Measurements from ENCODE around the gene NUP153. TPM values are rescaled to one million over a fixed set of nuclear protein-coding genes. Genes with fewer than 3 reads are reported as not detected.

NUP153 gene
- total RNA-seq, 1 donor from 2014 or later = 34.6 TPM

GRCh38 chr6:17577059-17577458 lies 129.7 kb downstream of the NUP153 start:
- TF ChIP-seq CTCF (IDR thresholded peaks at IDR 0.05) = no peak
- Mint-ChIP-seq H3K27ac (ENCODE audit: unreplicated experiment) (no peak overlapping the region), H3K9me3 (ENCODE audit: unreplicated experiment) (peaks cover 12% of the 10 kb centered on the region), H3K4me3 (ENCODE audit: unreplicated experiment) (no peak overlapping the region), H3K36me3 (ENCODE audit: unreplicated experiment) (peaks cover 5% of the 10 kb centered on the region), H3K27me3 (ENCODE audit: unreplicated experiment) (no peaks in the 10 kb centered on the region), H3K4me1 (ENCODE audit: unreplicated experiment) (no peaks in the 10 kb centered on the region)
- no peak for DNase-seq (ENCODE audit: extremely low spot score, unreplicated experiment)

- no peak overlapping the region for H3K4me3 Mint-ChIP-seq (ENCODE audit: unreplicated experiment)
- no peak overlapping the region for H3K27ac Mint-ChIP-seq (ENCODE audit: unreplicated experiment)
- no peak for TF ChIP-seq CTCF (IDR thresholded peaks at IDR 0.05)
- peaks cover 12% of the 10 kb centered on the region for H3K9me3 Mint-ChIP-seq (ENCODE audit: unreplicated experiment)
- H3K4me1 Mint-ChIP-seq (ENCODE audit: unreplicated experiment) = no peaks in the 10 kb centered on the region
- H3K27me3 Mint-ChIP-seq (ENCODE audit: unreplicated experiment) = no peaks in the 10 kb centered on the region
- peaks cover 5% of the 10 kb centered on the region for H3K36me3 Mint-ChIP-seq (ENCODE audit: unreplicated experiment)
- DNase-seq (ENCODE audit: extremely low spot score, unreplicated experiment) = no peak
Measured at GRCh38 chr6:17574866-17575560, 131.7 kb downstream of the NUP153 start.

- H3K9me3 Mint-ChIP-seq (ENCODE audit: unreplicated experiment) = peaks cover 14% of the 10 kb centered on the region
- H3K27me3 Mint-ChIP-seq (ENCODE audit: unreplicated experiment) = peaks cover 3% of the 10 kb centered on the region
- TF ChIP-seq CTCF (IDR thresholded peaks at IDR 0.05) = no peak
- peaks cover 9% of the 10 kb centered on the region for H3K4me1 Mint-ChIP-seq (ENCODE audit: unreplicated experiment)
- H3K36me3 Mint-ChIP-seq (ENCODE audit: unreplicated experiment) = no peaks in the 10 kb centered on the region
- H3K4me3 Mint-ChIP-seq (ENCODE audit: unreplicated experiment) = no peak overlapping the region
- no peak overlapping the region for H3K27ac Mint-ChIP-seq (ENCODE audit: unreplicated experiment)
- DNase-seq (ENCODE audit: extremely low spot score, unreplicated experiment) = no peak
Measured at GRCh38 chr6:17565399-17565798, 141.3 kb downstream of the NUP153 start.

Other genes starting within 250 kb of the NUP153 start
- 32.0 and 32.2 TPM in 2 replicates for gene FAM8A1, start 106.6 kb downstream of the NUP153 start, total RNA-seq

All from osteocyte (in vitro differentiated cells).